H9 (cell line): ENCODE results near the gene SPSB2. TPM values are rescaled to one million over a fixed set of nuclear protein-coding genes. Genes with fewer than 3 reads are reported as not detected.

Source experiments
- DNase-seq: peaks from one replicate; pipeline ENCODE4 v3.0.0-alpha.2; 2017
- H2AFZ ChIP-seq: one replicate; pipeline ENCODE4 v1.6.1; 2013; ENCODE audit warnings: mild to moderate bottlenecking, low read length, control low read depth, moderate library complexity
- H2AK5ac ChIP-seq: 2 replicates; pipeline ENCODE4 v1.6.1; 2013; ENCODE audit warnings: low read length, control low read depth, mixed read lengths; ENCODE audit not compliant: insufficient read length
- H2BK120ac ChIP-seq: one replicate; pipeline ENCODE4 v1.6.1; 2013; ENCODE audit warnings: low read depth, mild to moderate bottlenecking, low read length, control low read depth, inconsistent platforms; ENCODE audit not compliant: poor library complexity, severe bottlenecking
- H2BK12ac ChIP-seq: 2 replicates; pipeline ENCODE4 v1.6.1; 2013; ENCODE audit warnings: low read length, control low read depth, mixed read lengths, low read depth; ENCODE audit not compliant: insufficient read length
- H2BK15ac ChIP-seq: 2 replicates; pipeline ENCODE4 v1.6.1; 2013; ENCODE audit warnings: low read depth, low read length, control low read depth
- H2BK20ac ChIP-seq: one replicate; pipeline ENCODE4 v1.6.1; 2013; ENCODE audit warnings: low read depth, mild to moderate bottlenecking, low read length, control low read depth, inconsistent platforms; ENCODE audit not compliant: poor library complexity, severe bottlenecking
- H2BK5ac ChIP-seq: 2 replicates; pipeline ENCODE4 v1.6.1; 2013; ENCODE audit warnings: low read length, control low read depth, mixed read lengths; ENCODE audit not compliant: insufficient read length
- H3K14ac ChIP-seq: 2 replicates; pipeline ENCODE4 v1.6.1; 2013; ENCODE audit warnings: low read length, control low read depth; ENCODE audit not compliant: insufficient read depth
- H3K18ac ChIP-seq: 2 replicates; pipeline ENCODE4 v1.6.1; 2013; ENCODE audit warnings: low read depth, mild to moderate bottlenecking, mixed read lengths, low read length, control low read depth; ENCODE audit not compliant: insufficient read length
- H3K23ac ChIP-seq: 2 replicates; pipeline ENCODE4 v1.6.1; 2013; ENCODE audit warnings: low read length, control low read depth, mixed read lengths, low read depth; ENCODE audit not compliant: insufficient read length
- H3K23me2 ChIP-seq: 2 replicates; pipeline ENCODE4 v1.6.1; 2013; ENCODE audit warnings: low read depth, mild to moderate bottlenecking, mixed read lengths, low read length, control low read depth; ENCODE audit not compliant: insufficient read length, poor library complexity, severe bottlenecking
- H3K27ac ChIP-seq: 2 replicates; pipeline ENCODE4 v1.5.1; 2013; ENCODE audit warnings: low read length, control low read depth, mixed read lengths, low read depth; ENCODE audit not compliant: insufficient read length
- H3K27me3 ChIP-seq: 2 replicates; pipeline ENCODE4 v1.6.1; 2013; ENCODE audit warnings: low read length, control low read depth, inconsistent platforms; ENCODE audit not compliant: insufficient read depth
- H3K4ac ChIP-seq: 2 replicates; pipeline ENCODE4 v1.6.1; 2013; ENCODE audit warnings: low read depth, mild to moderate bottlenecking, control low read depth, inconsistent platforms, low read length, moderate library complexity
- H3K4me1 ChIP-seq: 2 replicates; pipeline ENCODE4 v1.6.1; 2013; ENCODE audit warnings: low read length, control low read depth, inconsistent platforms; ENCODE audit not compliant: insufficient read depth
- H3K4me2 ChIP-seq: 2 replicates; pipeline ENCODE4 v1.6.1; 2013; ENCODE audit warnings: low read length, control low read depth, mixed read lengths; ENCODE audit not compliant: insufficient read length, insufficient read depth
- H3K56ac ChIP-seq: 2 replicates; pipeline ENCODE4 v1.6.1; 2013; ENCODE audit warnings: low read depth, mild to moderate bottlenecking, mixed read lengths, low read length, control low read depth; ENCODE audit not compliant: insufficient read length
- H3K79me1 ChIP-seq: 2 replicates; pipeline ENCODE4 v1.6.1; 2013; ENCODE audit warnings: low read depth, mild to moderate bottlenecking, moderate library complexity, low read length, control low read depth, inconsistent platforms; ENCODE audit not compliant: insufficient read depth, poor library complexity, severe bottlenecking
- H3K79me2 ChIP-seq: 2 replicates; pipeline ENCODE4 v1.6.1; 2013; ENCODE audit warnings: low read length, control low read depth, inconsistent platforms; ENCODE audit not compliant: insufficient read depth
- H3K9ac ChIP-seq: 2 replicates; pipeline ENCODE4 v1.6.1; 2013; ENCODE audit warnings: low read length, control low read depth, mixed read lengths; ENCODE audit not compliant: insufficient read length; ENCODE audit errors: extremely low read depth
- H3K9me3 ChIP-seq: one replicate; pipeline ENCODE4 v1.6.1; 2013; ENCODE audit warnings: low read depth, low read length, inconsistent platforms; ENCODE audit not compliant: control insufficient read depth
- H3T11ph ChIP-seq: one replicate; pipeline ENCODE4 v1.6.1; 2013; ENCODE audit warnings: mild to moderate bottlenecking, low read length, control low read depth, inconsistent platforms
- H4K20me1 ChIP-seq: one replicate; pipeline ENCODE4 v1.6.1; 2013; ENCODE audit not compliant: control insufficient read depth, insufficient read length, insufficient read depth
- H4K5ac ChIP-seq: 2 replicates; pipeline ENCODE4 v1.6.1; 2013; ENCODE audit warnings: low read depth, mild to moderate bottlenecking, mixed read lengths, low read length, control low read depth; ENCODE audit not compliant: insufficient read length
- H4K8ac ChIP-seq: replicated peaks from 2 replicates; pipeline ENCODE4 v1.6.1; 2013; ENCODE audit warnings: low read length, control low read depth, mixed read lengths, low read depth; ENCODE audit not compliant: insufficient read length
- H4K91ac ChIP-seq: 2 replicates; pipeline ENCODE4 v1.6.1; 2013; ENCODE audit warnings: low read depth, mild to moderate bottlenecking, moderate library complexity, mixed read lengths, low read length, control low read depth; ENCODE audit not compliant: insufficient read length
- H3K27ac Mint-ChIP-seq, 3 experiments: 2 replicates in 2 of 3; 3 replicates in 1 of 3; pipeline ENCODE4 v1.8.0; 2020 to 2021; ENCODE audit warnings: mixed read lengths in 3 of 3, mild to moderate bottlenecking in 1 of 3, moderate library complexity in 1 of 3
- H3K27me3 Mint-ChIP-seq: 2 replicates; pipeline ENCODE4 v1.8.0; 2021; ENCODE audit warnings: low read depth, mild to moderate bottlenecking, moderate library complexity, mixed read lengths
- H3K36me3 Mint-ChIP-seq, 3 experiments: 2 replicates in 2 of 3; 3 replicates in 1 of 3; pipeline ENCODE4 v1.8.0; 2020 to 2021; ENCODE audit warnings: low read depth in 3 of 3, mixed read lengths in 3 of 3; ENCODE audit not compliant: insufficient read depth in 1 of 3
- H3K4me1 Mint-ChIP-seq, 2 experiments: 2 replicates each; pipeline ENCODE4 v1.8.0; 2020; ENCODE audit warnings: mixed read lengths in 2 of 2
- H3K4me3 Mint-ChIP-seq, 2 experiments: 2 replicates in 1 of 2; 3 replicates in 1 of 2; pipeline ENCODE4 v1.8.0; 2020 to 2021; ENCODE audit warnings: mild to moderate bottlenecking in 2 of 2, mixed read lengths in 2 of 2, moderate library complexity in 1 of 2
- H3K9me3 Mint-ChIP-seq, 2 experiments: 2 replicates in 1 of 2; 3 replicates in 1 of 2; pipeline ENCODE4 v1.8.0; 2020; ENCODE audit warnings: mild to moderate bottlenecking in 2 of 2, mixed read lengths in 2 of 2, moderate library complexity in 1 of 2
- CTCF ChIP-seq: fragments of 200-600 bp; sonication (generic); conservative IDR thresholded peaks from 3 replicates; pipeline ENCODE4 v1.8.0; 2021; ENCODE audit warnings: antibody characterized with exemption, mild to moderate bottlenecking
- WGBS: extraction: QIAGEN DNeasy Blood & Tissue Kit; methylation state at CpG from one replicate; pipeline ENCODE4 v1.1.7; 2013; ENCODE audit warnings: missing lambda C conversion rate, low lambda C conversion rate, mixed read lengths; ENCODE audit not compliant: insufficient read length; ENCODE audit errors: extremely low coverage; 5-methylcytosine and 5-hydroxymethylcytosine counted together
- total RNA-seq: library from RNA; stranded (reverse); gene quantifications from 2 replicates; pipeline ENCODE4 v1.2.1, GENCODE V29; 2021

The SPSB2 gene
- total RNA-seq, 1 experiment from 2014 or later: 13.7 TPM

GRCh38 chr12:6914947-6915788 lies 42.1 kb upstream of the SPSB2 start:
- Histone ChIP-seq H3T11ph (no peak overlapping the region), H3K27ac (no peak overlapping the region), H2BK20ac (no peak overlapping the region), H3K27me3 (no peaks in the 10 kb centered on the region), H3K56ac (no peak overlapping the region), H3K9me3 (no peaks in the 10 kb centered on the region), H2BK15ac (no peak overlapping the region), H2BK12ac (no peak overlapping the region), H3K4me1 (no peaks in the 10 kb centered on the region; the same call in 1 of the 2 replicates), H3K23ac (no peak overlapping the region), H3K4me2 (peak overlapping the region; percentile 70), H2AK5ac (no peak overlapping the region), H2BK120ac (no peak overlapping the region), H3K79me2 (no peaks in the 10 kb centered on the region), H4K91ac (no peak overlapping the region), H3K9ac (peak overlapping the region; percentile 9), H4K5ac (no peak overlapping the region), H3K18ac (no peak overlapping the region), H3K23me2 (peaks cover 16% of the 10 kb centered on the region), H2BK5ac (no peak overlapping the region), H3K79me1 (peaks cover 6% of the 10 kb centered on the region), H4K8ac (no peak overlapping the region), H3K14ac (no peak overlapping the region), H3K4ac (no peak overlapping the region), H4K20me1 (no peaks in the 10 kb centered on the region), H2AFZ (no peak overlapping the region)
- H3K36me3 Mint-ChIP-seq: peaks cover 26 to 41% (median 41%) of the 10 kb centered on the region in 3 experiments
- WGBS: no CpG with 5 or more reads among the region's 29 CpGs
- H3K4me3 Mint-ChIP-seq: peak overlapping the region; percentile 92 to 94
- H3K9me3 Mint-ChIP-seq: no peaks in the 10 kb centered on the region
- H3K4me1 Mint-ChIP-seq: peaks cover 29 to 47% of the 10 kb centered on the region in 2 experiments
- peak overlapping the region; percentile 71 to 96 (median 94) for H3K27ac Mint-ChIP-seq
- TF ChIP-seq CTCF: no peak
- H3K27me3 Mint-ChIP-seq: peaks cover 17% of the 10 kb centered on the region
- peak; percentile 86 for DNase-seq
